AG20443 (cell line): ENCODE results near the gene MROH9.

Source experiments
- DNase-seq: peaks from one replicate; pipeline ENCODE4 v3.0.0; 2012; ENCODE audit warnings: low spot score, mixed read lengths

The MROH9 gene

DNA sequence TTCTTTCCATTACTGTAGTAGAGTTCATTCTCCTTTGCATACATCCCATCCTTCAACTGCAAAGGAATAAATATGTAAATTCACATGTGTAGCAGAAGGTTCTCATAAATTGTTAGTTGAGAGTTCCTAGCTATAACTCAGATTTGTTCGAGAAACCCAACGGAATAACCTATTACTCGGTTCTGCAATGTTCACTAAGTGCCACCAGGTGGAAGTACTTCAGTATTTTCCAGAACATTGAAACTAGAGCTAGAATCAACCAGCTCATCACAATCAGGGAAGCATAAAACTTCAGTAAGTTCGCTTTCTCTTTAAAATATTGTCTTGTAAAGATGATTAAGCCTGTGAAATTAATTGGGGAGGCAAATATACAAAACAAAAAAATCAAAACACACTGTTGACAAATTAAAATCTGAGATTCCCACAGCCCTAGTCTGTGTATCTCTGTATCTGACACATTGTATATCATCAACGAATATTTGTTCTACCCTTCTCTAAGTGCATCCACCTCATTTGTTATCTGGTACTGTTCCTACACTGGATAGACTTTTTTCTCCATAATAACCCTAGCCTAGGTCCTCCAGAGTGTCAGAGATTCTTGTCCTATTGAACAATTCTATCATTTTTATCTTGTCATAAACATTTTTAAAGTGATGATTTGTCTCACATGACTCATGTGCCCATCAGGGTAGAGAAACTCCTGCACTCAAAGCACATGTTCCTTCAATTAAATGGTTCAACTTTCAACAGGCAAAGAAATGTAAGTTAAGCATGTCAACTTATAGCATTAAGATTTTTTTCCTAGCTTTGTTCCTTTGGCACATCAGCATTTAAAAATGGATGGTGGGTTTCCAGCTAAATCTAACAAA, 31.9 kb downstream of the MROH9 start:
- peak; percentile 48 for DNase-seq

GRCh38 chr1:170970256-170970655, 34.9 kb downstream of the MROH9 start:
- no peak for DNase-seq

GRCh38 chr1:170978371-170978910, 43.1 kb downstream of the MROH9 start:
- no peak for DNase-seq

- no peak for DNase-seq
These were observed 50.1 kb downstream of the MROH9 start for GRCh38 chr1:170985406-170985805.

- no peak for DNase-seq
These were observed 51.6 kb downstream of the MROH9 start for GRCh38 chr1:170986901-170987300.

GRCh38 chr1:170987424-170987823, 52.1 kb downstream of the MROH9 start:
- no peak for DNase-seq

- no peak for DNase-seq
These were observed 57.8 kb downstream of the MROH9 start for GRCh38 chr1:170993151-170993550.

- no peak for DNase-seq
These were observed 58.4 kb downstream of the MROH9 start for GRCh38 chr1:170993717-170994116.

DNA sequence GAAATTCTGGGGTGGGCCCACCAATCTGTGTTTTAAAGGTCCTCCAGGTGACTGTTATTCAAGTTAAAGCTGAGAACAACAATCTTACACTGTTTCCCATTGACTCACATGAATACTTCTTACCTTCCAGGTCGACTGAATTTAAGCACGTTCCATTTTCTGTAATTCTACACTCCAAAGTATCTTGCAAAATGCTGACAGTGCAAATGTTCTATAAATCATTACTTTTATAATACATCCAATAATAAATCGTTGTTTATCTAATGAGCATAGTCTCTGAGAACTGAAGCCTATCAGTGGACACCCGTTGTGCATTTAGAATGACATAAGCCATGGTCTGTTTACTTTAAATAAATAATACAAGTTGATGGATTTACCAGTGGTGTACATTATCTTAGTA, 79.5 kb downstream of the MROH9 start:
- DNase-seq, result no peak

- no peak for DNase-seq
These were observed 82.1 kb downstream of the MROH9 start for GRCh38 chr1:171017426-171017825.

GRCh38 chr1:171019971-171020370, 84.6 kb downstream of the MROH9 start:
- no peak for DNase-seq

DNA sequence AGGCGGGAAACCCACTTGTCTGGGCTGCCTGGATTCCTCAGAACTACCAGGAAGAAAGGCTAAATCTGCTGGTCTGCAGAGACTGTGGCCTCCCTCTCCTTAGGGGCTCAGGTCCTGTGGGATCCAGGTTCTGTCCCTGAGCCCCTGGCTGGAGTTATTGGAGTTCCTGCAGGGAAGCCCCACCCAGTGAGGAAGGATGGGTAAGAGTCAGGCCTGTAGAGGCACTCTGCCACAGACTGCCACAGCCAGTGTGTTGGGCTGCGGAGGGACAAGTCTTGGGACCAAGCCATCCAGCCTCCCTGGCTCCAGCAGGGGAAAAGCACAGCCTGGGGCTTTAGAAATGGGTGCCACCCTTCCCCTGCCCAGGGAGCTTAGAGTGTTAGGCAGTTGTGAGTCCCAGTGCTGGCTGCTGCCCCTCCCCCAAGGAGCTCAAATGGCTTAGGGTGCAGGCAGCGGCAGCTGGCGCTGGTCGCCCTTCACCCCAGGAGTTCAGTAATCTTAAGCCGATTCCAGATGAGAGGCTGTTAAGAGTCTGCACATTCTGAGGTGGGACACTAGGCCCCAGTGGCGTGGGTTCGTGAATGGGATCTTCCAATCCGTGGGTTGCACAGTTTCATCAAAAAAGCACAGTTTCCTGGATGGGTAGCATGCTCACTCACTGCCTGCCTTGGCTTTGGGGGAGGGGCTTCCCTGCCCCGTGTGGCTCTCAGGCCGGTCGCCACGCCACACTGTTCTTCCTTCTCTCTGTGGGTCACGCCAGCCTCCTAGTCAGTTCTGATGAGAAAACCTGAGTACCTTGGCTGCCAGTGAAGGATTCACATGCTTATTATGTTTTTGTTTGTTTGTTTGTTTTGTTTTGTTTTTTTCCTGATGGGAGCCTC, 97.7 kb downstream of the MROH9 start:
- DNase-seq, result no peak

DNA sequence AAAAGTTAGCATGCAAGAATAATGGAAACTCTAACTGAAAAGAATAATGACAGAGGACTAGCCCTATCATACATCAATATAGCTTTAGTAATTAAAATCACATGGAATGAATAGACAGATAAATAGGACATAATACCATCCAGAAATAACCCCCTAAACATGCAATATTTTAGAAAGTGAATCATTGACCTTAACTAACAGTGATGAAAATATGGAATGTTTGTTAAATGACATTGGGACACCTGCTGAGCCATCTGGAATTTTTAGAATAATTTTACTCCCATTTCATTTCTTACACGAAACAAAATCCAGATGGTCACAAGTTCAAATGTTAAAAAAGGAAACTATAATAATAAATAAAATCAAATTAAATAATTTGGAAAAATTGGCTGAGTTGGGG, 102.3 kb downstream of the MROH9 start:
- DNase-seq, result no peak

DNA sequence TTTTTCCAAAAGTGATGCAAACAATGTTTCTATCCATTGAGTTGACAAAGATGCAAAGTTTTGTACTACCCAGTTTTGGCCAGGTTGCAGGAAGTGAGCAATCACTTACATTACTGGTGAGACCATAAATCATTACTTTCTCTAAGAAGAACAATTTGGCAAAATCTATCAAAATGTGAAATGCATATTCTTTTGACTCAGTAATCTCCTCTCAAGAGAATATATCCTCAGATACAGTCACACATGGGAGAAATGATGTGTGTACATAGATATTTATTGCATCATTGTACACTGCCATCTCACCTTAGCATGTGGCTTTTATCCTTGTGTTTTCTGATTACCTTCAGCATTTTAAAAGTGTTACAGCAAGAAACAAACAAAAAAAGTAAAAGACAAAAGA, 103.0 kb downstream of the MROH9 start:
- no peak for DNase-seq

DNA sequence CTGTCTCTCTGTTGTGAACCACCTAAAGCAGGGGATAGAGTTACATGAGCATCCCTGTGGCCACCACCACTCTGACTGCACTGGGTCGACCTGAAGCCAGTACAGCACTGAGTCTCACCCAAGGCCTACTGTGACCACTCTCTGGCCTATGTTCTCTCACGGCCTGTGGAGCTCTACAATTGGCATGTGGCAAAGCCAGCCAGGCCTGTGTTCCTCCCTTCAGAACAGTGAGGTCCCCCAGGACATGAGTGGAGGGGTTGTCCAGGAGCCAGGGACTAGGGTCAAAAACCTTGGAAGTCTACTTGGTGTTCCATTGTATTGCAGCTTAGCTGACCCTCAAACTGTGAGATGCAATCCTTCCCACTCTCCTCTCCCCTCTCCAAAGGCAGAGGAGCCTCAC, 112.7 kb downstream of the MROH9 start:
- DNase-seq, result no peak

GRCh38 chr1:171052977-171053376, 117.6 kb downstream of the MROH9 start:
- no peak for DNase-seq

GRCh38 chr1:171055966-171056643, 120.8 kb downstream of the MROH9 start:
- DNase-seq, result peak; percentile 9

GRCh38 chr1:171061425-171062143, 126.2 kb downstream of the MROH9 start:
- DNase-seq, result no peak

- DNase-seq, result no peak
These were observed 127.6 kb downstream of the MROH9 start for GRCh38 chr1:171062902-171063301.

- DNase-seq, result no peak
These were observed 139.7 kb downstream of the MROH9 start for GRCh38 chr1:171075041-171075440.

DNA sequence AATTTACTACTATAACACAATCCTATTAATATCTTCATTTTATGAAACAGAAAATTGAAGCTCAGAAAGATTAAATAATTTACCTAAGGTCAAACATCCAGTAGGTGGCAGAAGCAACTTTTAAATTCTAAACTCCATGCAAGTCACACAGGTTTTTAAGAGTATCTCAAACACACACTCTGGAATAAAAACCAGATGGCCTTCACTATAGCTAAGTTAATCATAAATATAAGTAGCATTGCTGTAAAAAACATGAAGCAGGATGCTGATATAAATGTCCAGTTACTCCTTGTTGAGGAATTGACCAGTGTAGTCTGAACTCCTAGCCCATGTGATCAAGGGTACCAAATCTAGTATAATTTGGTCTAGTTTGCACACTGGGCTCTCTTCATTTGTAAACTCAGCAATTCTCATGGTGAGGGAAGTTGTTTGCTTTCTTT, 146.0 kb downstream of the MROH9 start:
- DNase-seq, result peak; percentile 49
